Measurements from ENCODE around the gene EPYC.
"Not testable (repeated sequence)": the region's sequence is repeated elsewhere in the genome, so short reads cannot be mapped to it uniquely, and the experiment has no call there.

EPYC gene

GRCh38 chr12:90991952-90992465, 12.8 kb downstream of the EPYC start:
- no peak for DNase-seq (ENCODE audit: low read depth in 4 of 4, low spot score in 1 of 4)

DNA sequence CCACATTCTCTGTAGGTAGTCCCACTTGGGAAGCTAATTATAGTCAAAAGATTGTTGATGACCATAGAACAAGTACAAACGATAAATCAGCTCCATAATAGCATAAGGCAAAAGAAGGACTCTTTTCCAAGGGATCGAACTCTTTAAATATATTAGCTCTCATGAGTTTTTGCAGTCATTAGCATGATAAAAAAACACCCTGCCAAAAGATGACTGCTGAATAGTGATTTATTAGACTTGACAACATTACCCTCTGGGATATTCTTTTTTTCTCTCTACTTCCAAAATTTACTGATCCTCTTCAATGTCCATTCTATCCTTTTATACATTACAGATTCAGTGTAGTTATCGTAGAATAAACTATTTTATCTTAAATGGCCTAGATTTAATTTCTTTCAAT, 14.2 kb downstream of the EPYC start:
- DNase-seq (ENCODE audit: low read depth in 4 of 4, low spot score in 1 of 4), result no peak

DNA sequence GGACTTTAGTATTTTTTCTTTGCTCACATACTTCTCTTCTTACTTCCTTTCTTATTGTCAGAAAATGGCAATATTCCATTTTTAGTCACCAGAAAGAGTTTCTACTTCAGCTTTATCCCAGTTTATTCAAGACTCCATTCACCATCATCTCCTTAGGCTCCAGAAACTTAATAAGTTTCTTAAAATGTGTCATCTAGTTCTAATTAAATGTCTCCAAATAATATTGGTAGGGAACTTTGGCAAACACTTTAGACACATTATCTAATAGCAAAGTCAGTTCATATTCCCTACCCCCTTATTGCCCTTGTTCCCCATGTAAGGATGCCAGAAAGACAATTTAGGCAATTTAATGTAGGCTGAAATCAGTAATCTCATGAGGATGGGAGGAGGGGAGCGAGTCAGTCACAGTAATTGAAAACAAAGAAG, 15.1 kb downstream of the EPYC start:
- DNase-seq (ENCODE audit: low read depth in 4 of 4, low spot score in 1 of 4), result no peak

- no peak for DNase-seq (ENCODE audit: low read depth in 4 of 4, low spot score in 1 of 4)
These were observed 17.3 kb downstream of the EPYC start for GRCh38 chr12:90987520-90987919.

DNA sequence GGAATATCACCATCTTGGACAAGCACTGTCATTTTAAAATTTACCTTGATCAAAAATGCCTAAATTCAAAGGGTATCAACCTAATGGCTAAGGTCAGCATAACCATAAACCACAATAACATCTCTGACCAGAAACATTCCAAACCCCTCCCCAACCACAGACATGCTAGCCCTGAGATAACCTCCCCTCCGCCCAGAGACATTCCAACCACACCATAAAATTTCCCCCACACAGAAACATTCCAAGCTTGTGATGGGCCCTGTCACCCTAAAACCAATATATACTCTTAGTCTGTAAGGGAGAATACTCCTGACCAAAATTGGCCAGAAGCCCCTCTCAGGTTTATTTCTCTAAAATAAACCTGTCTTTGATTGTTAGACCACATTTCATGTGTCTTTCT, 17.7 kb downstream of the EPYC start:
- no peak for DNase-seq (ENCODE audit: low read depth in 4 of 4, low spot score in 1 of 4)

DNA sequence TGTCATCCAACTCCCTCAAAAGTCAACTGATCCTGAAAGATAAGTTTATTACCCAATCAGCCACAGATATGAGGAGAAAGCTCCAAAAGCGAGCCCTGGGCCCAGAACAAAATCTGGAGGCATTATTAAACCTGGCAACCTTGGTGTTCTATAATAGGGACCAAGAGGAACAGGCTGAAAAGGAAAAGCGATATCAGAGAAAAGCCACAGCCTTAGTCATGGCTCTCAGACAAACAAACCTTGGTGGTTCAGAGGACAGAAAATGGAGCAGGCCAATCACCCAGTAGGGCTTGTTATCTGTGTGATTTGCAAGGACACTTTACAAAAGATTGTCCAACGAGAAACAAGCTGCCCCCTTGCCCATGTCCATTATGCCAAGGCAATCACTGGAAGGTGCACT, 19.4 kb downstream of the EPYC start:
- DNase-seq (ENCODE audit: low read depth in 4 of 4, low spot score in 1 of 4), result not testable (repeated sequence)

DNA sequence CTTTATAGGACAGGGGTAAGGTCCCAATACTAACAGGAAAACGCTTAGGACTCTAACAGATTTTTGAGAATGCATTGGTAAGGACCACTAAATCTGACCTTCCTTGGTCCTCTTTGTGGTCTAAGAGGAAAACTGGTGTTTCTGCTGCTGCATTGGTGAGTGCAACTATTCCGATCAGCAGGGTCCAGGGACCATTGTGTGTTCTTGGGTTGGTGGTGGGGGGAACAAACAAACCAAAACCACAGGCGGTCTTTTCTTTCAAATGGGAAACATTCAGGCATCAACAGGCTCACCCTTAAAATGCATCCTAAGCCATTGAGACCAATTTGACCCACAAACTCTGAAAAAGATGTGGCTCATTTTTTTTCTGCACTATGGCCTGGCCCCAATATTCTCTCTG, 20.7 kb downstream of the EPYC start:
- no peak for DNase-seq (ENCODE audit: low read depth in 4 of 4, low spot score in 1 of 4)

GRCh38 chr12:90982170-90982569, 22.6 kb downstream of the EPYC start:
- no peak for DNase-seq (ENCODE audit: low read depth in 4 of 4, low spot score in 1 of 4)

GRCh38 chr12:90979951-90980350, 24.8 kb downstream of the EPYC start:
- no peak for DNase-seq (ENCODE audit: low read depth in 4 of 4, low spot score in 1 of 4)

DNA sequence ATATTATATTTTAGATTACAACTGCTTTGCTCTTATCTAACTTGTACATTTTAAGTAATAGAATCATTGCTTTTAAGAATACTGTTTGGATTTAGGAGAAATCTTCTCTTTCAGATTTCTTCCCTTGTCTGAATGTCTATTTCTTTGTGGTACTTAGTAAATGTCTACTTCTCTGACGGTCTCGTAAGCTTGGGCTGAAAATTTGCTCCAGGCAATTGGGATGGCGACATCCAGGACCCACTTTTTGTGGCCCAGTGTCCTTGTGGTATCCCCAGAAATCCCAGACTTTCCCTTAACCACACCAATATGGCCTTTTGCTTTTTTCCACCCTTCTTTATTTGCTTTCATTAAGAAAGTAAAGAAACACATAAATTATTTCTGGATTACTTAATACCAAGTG, 25.8 kb downstream of the EPYC start:
- DNase-seq (ENCODE audit: low read depth in 4 of 4, low spot score in 1 of 4), result no peak

- DNase-seq (ENCODE audit: low read depth in 4 of 4, low spot score in 1 of 4), result no peak
These were observed 26.5 kb downstream of the EPYC start for GRCh38 chr12:90978117-90978770.

DNA sequence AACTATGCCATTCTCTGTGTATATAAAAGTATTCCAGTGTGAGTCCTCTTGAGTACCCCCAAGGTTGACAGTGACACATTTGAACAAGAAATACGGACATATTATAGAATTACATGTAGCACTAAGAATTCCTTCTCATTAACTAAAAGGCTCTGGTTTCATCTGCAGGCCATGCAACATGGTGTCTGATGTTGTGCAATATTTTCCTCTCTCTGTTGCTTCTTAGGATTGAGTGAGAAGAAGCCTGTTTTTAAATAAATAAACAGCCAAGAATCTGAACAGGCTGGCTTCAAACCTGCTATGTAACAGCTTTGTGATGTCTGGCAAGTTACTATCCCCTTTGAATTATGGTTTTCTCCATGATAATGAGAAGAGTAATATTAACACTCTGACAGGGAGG, 27.5 kb downstream of the EPYC start:
- DNase-seq (ENCODE audit: low read depth in 4 of 4, low spot score in 1 of 4), result no peak

DNA sequence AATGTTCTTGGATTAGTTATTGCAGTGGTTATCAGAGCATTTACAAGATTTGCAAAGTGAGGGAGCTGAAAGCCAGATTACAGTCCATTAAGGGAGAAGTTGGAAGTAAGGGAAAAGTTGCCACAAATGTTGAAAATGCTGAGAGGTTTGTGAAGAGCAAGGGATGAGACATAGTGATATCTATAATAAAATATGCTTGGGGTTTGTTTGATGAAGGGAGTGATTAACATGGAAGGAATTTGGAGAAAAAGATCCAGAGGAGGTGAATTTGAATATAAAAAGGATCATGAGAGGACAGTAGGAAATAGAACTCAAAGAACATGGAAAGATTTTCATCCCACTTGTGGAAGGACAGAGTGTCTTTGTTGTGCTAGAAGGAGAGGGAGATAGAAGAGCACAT, 30.5 kb downstream of the EPYC start:
- no peak for DNase-seq (ENCODE audit: low read depth in 4 of 4, low spot score in 1 of 4)

DNA sequence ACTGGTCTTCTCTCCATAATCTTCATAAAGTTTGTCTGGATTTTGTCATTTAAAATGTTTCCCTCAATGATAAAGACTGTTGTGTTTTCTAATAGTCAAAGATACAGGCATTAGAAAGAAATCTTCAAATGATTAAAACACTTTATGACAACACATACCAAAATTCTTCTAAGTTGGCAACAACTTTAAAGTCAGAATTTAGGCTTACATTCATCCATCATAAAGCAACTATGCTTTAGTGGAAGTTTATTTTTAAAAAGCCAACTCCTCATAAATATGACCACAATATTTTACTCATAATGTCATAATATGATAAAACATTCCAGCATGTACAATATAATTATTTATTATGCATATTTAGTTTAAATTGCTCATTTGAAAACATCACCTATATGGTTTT, 32.5 kb downstream of the EPYC start:
- DNase-seq (ENCODE audit: low read depth in 4 of 4, low spot score in 1 of 4), result no peak

- no peak for DNase-seq (ENCODE audit: low read depth in 4 of 4, low spot score in 1 of 4)
These were observed 33.9 kb downstream of the EPYC start for GRCh38 chr12:90970911-90971310.

- DNase-seq (ENCODE audit: low read depth in 4 of 4, low spot score in 1 of 4), result no peak
These were observed 34.3 kb downstream of the EPYC start for GRCh38 chr12:90970471-90970870.

DNA sequence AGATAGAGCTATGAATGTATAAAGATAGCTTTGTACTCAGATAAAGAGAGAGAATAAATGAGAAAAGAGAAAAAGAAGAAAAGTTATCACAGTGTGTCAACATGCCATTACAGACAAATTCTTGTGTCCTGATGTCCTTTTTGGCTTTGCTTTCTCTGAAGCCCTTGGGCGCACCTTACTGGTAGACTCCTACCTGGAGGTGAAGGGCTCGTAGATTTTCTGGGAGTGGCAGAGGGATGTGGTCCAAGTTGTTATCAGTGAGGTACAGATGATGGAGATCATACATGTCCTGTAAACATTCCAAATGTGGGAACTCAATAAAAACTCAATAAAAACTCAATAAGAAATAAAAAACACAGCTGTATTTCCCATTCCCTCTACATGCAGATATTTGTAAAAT, 34.9 kb downstream of the EPYC start:
- no peak for DNase-seq (ENCODE audit: low read depth in 4 of 4, low spot score in 1 of 4)

DNA sequence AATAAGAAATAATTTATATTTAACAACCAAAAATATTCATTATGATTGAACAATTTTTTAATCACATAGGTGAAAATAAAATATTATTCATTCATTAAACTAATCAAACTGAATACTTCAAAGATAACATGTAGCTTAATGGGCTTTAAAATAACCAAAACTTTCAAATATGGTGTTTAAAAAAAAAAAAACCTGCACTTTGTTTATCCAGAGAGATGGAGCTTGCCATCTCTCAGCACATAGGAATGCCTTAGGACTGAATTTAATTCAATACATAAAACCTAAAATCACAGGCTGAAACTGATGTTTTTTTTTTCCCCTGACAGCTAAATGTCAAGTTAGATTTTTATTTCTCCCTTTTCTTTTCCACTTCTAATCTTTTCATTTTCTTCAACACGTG, 35.4 kb downstream of the EPYC start:
- DNase-seq (ENCODE audit: low read depth in 4 of 4, low spot score in 1 of 4), result no peak

DNA sequence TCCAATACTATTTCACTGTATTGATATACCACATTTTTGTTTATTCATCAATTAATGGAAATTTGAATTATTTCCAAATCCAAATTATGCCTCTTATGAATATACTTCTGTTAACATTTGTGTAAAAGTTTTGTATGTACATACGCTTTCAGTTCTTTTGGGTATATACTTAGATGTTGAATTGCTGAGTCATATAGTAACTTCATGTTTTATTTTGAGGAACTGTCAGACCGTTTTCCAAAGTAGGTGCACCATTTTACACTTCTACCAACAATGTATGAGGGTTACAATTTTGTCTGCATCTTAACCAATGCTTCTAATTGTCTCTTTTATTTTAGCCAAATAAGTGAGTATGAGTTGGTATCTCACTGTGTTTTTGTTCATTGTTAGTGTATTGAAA, 39.6 kb downstream of the EPYC start:
- DNase-seq (ENCODE audit: low read depth in 4 of 4, low spot score in 1 of 4), result no peak

GRCh38 chr12:90964616-90965015, 40.2 kb downstream of the EPYC start:
- no peak for DNase-seq (ENCODE audit: low read depth in 4 of 4, low spot score in 1 of 4)

DNA sequence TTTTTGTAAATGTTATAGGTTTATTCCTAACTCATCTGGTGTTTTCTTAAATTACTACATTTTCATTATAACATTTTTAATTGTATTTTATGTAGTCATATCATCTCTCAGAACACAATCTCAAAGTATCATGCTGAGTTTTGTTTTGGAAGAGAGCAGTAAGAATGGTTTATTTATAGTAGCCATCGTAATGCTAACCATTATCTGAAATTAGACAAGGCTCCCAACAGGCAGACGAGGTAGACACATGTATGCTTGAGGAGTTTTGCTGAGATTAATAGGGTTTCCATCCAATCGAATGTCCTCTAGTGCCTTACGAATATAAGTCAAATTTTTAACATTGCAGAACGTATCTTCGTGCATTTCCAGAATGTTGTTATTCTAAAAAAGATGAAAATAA, 40.8 kb downstream of the EPYC start:
- no peak for DNase-seq (ENCODE audit: low read depth in 4 of 4, low spot score in 1 of 4)

- no peak for DNase-seq (ENCODE audit: low read depth in 4 of 4, low spot score in 1 of 4)
These were observed 43.6 kb downstream of the EPYC start for GRCh38 chr12:90961154-90961553.

GRCh38 chr12:90959538-90960139, 45.1 kb downstream of the EPYC start:
- DNase-seq (ENCODE audit: low read depth in 4 of 4, low spot score in 1 of 4), result no peak

Data from stimulated activated CD4-positive, alpha-beta T cell treated with anti-CD3 and anti-CD28 coated beads, Interleukin-1b, Interleukin-23, amount 100 ng/mL, for 24 hours (primary cell).